Activated CD4-positive, alpha-beta T cell treated with anti-CD3 and anti-CD28 coated beads, Interleukin-2, amount 10 ng/mL, durations not matched to agents 7 days and 5 days (primary cell): ENCODE data around the gene TENM4. TPM values are rescaled to one million over a fixed set of nuclear protein-coding genes. Genes with fewer than 3 reads are reported as not detected.

Experiments
- CTCF ChIA-PET: fragments of 350-600 bp; sonication (Branson Sonifier 250); formaldehyde crosslinking; loops from one replicate; lab custom pipeline; 2021; ENCODE audit warnings: antibody characterized with exemption; lab: Charles Lee
- POLR2A ChIA-PET: fragments of 350-600 bp; sonication (Branson Sonifier 250); formaldehyde crosslinking; loops from one replicate; lab custom pipeline; 2021; ENCODE audit warnings: antibody characterized with exemption; lab: Charles Lee
- DNase-seq: peaks from one replicate; pipeline ENCODE4 v3.0.0-alpha.2; 2020
- H3K27ac Mint-ChIP-seq: one replicate; pipeline ENCODE4 v1.8.0; 2021; ENCODE audit warnings: mild to moderate bottlenecking, moderate library complexity, mixed read lengths
- H3K27me3 Mint-ChIP-seq: one replicate; pipeline ENCODE4 v1.8.0; 2021; ENCODE audit warnings: mixed read lengths
- H3K36me3 Mint-ChIP-seq: one replicate; pipeline ENCODE4 v1.8.0; 2021; ENCODE audit warnings: low read depth, mixed read lengths
- H3K4me1 Mint-ChIP-seq: one replicate; pipeline ENCODE4 v1.8.0; 2021; ENCODE audit warnings: mixed read lengths
- H3K4me3 Mint-ChIP-seq: one replicate; pipeline ENCODE4 v1.8.0; 2021; ENCODE audit warnings: mild to moderate bottlenecking, moderate library complexity, mixed read lengths
- H3K9me3 Mint-ChIP-seq: one replicate; pipeline ENCODE4 v1.8.0; 2021; ENCODE audit warnings: mixed read lengths
- total RNA-seq, 2 experiments: library from RNA; stranded (reverse); gene quantifications; one replicate each; pipeline ENCODE4 v1.2.3, GENCODE V29; 2021

Gene TENM4
- total RNA-seq, 2 experiments from 2014 or later, result not detected

DNA sequence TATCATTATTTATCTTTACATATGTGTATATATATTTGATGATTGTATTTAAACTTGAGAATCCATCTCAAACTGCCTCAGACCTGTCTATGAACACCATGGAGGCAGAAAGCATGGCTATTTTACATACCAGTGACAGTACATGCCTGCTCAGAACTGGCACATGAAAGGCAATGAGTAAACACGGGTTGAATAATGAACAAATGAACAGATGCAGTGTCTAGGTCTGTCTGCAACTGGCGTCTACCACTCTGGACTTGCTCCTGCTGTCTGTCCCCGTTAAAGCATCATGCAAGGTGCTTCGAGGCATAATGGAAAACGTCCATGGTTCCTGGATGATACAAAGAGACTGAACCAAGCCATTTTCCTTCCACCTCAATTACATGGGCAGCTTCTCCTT lies 594.6 kb downstream of the TENM4 start:
- no peak for DNase-seq
- POLR2A ChIA-PET, result no interaction called here
- H3K9me3 Mint-ChIP-seq, result no peaks in the 10 kb centered on the region
- no peak overlapping the region for H3K4me3 Mint-ChIP-seq
- CTCF ChIA-PET, result no interaction called here
- no peaks in the 10 kb centered on the region for H3K4me1 Mint-ChIP-seq
- H3K27ac Mint-ChIP-seq, result no peak overlapping the region
- no peaks in the 10 kb centered on the region for H3K36me3 Mint-ChIP-seq
- H3K27me3 Mint-ChIP-seq, result peaks cover 12% of the 10 kb centered on the region

DNA sequence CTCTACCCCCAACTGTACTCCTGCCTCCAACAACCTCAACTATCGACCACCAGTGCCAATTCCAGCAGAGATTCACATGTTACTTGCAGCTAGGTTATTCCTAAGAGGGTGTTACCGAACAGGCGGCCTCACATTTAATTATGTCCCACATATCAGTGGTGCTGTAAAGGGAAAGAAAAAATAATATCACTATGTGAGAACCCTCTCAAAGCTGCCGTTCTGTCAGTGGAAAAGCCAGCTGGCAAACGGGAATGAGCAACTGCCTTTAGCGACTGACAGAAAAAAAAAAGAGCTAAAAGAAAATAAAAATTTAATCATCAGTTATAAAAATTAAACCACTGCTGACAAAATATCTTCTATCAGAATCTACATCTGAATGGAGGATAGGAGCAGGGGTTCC lies 595.3 kb downstream of the TENM4 start:
- no peak overlapping the region for H3K27ac Mint-ChIP-seq
- DNase-seq, result no peak
- H3K4me3 Mint-ChIP-seq, result no peak overlapping the region
- H3K36me3 Mint-ChIP-seq, result no peaks in the 10 kb centered on the region
- POLR2A ChIA-PET, result no interaction called here
- H3K9me3 Mint-ChIP-seq, result no peaks in the 10 kb centered on the region
- no peaks in the 10 kb centered on the region for H3K4me1 Mint-ChIP-seq
- CTCF ChIA-PET, result interaction anchor here (0.6 kb wide), 1 partner anchor 45 kb away, joined by 3 read pairs; no protein-coding TSS in a partner anchor
- peaks cover 12% of the 10 kb centered on the region for H3K27me3 Mint-ChIP-seq

DNA sequence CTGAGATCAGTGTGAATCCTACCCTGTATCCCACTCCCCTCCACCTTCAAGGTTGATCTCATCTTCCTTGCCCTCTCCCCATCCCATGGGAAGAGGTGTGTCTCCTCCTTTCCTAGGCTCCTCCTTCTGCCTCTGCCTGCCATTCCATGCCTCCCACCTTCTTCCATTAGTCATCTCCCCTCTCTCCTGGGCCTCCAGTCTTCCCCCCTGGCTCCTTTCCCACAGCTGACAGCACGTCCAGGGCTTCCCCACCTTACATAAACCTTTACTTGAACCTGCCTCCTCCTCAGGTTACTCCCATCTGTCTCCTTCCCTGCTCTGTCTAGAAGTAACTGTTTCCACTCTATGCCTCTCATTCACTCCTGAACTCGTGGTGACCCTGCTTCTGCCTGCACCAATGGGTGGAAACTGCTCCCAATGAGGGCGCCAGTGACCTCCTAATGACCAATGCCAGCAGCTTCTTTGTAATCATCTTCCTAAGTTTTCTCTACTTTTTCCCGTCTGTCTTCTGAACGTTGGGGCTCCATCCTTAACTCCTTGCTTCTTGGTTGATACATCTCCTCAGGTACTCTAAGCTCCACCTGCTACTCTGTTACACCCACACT lies 599.3 kb downstream of the TENM4 start:
- ChIA-PET POLR2A (no interaction called here), CTCF (no interaction called here)
- peaks cover 2% of the 10 kb centered on the region for H3K27me3 Mint-ChIP-seq
- H3K9me3 Mint-ChIP-seq, result no peaks in the 10 kb centered on the region
- no peak for DNase-seq
- H3K36me3 Mint-ChIP-seq, result no peaks in the 10 kb centered on the region
- H3K27ac Mint-ChIP-seq, result no peak overlapping the region
- H3K4me1 Mint-ChIP-seq, result no peaks in the 10 kb centered on the region
- H3K4me3 Mint-ChIP-seq, result no peak overlapping the region

DNA sequence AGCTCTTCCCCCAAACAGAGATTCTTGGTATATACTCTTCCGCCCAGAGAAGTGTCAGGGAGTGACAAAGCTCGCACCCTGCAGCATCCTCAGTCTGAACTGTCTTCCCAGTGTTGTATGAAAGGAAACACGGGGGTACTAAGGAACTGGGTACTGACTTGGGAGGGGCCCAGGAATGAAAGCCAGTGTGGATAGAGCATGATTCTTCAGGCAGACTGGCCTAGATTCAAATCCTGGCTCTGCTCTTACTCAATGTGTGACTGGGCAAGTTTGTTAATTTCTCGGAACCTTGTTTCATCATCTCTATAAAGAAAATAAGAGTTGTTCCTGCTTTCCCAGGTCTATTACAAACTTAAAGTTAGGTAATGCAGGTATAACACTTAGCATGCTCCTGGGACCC lies 600.2 kb downstream of the TENM4 start:
- Mint-ChIP-seq H3K4me1 (no peaks in the 10 kb centered on the region), H3K36me3 (no peaks in the 10 kb centered on the region), H3K9me3 (no peaks in the 10 kb centered on the region), H3K27me3 (peaks cover 2% of the 10 kb centered on the region), H3K27ac (no peak overlapping the region), H3K4me3 (no peak overlapping the region)
- POLR2A ChIA-PET, result no interaction called here
- CTCF ChIA-PET, result no interaction called here
- no peak for DNase-seq

DNA sequence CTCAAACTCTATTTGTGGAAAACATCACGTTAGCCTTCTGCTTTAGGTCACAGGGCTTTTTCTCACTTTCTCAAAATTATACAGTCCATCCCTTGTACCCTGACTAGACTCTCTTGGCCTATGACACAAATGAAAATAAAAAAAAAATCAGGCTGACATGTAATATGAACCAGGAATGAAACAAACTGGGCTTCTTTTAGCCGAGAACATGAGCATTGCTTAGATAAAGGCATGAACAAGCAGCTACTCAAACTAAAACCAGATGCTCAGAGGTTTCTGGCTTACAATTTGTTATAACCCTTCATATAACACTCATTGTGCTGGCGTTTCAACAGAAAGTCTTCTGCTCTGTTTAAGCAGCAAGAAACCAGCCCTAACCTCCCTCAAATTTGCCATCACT lies 600.6 kb downstream of the TENM4 start:
- no peaks in the 10 kb centered on the region for H3K9me3 Mint-ChIP-seq
- DNase-seq, result no peak
- ChIA-PET POLR2A (no interaction called here), CTCF (no interaction called here)
- H3K27ac Mint-ChIP-seq, result no peak overlapping the region
- H3K36me3 Mint-ChIP-seq, result no peaks in the 10 kb centered on the region
- no peaks in the 10 kb centered on the region for H3K4me1 Mint-ChIP-seq
- H3K27me3 Mint-ChIP-seq, result peaks cover 2% of the 10 kb centered on the region
- H3K4me3 Mint-ChIP-seq, result no peak overlapping the region

DNA sequence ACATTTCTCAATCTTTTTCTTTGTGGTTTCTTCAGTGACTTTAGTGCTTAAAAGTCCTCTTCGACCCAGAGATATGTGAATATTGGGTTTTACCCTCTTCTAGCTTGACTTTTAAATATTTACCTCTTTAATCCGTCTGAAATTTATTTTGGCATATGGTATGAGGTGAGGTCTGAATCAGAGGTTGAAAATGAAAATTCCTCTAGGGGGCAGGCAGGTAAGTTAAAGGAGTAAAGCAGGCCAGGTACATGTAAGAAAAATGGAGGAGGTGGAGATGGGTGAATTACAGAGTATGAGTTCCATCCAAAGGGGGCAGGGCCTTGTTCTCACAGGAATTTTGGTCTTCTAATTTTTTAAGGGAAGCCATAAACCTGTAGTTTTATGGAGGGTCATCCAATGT lies 602.4 kb downstream of the TENM4 start:
- no peaks in the 10 kb centered on the region for H3K9me3 Mint-ChIP-seq
- no peaks in the 10 kb centered on the region for H3K36me3 Mint-ChIP-seq
- CTCF ChIA-PET, result no interaction called here
- H3K4me3 Mint-ChIP-seq, result no peak overlapping the region
- H3K27ac Mint-ChIP-seq, result no peak overlapping the region
- no peaks in the 10 kb centered on the region for H3K4me1 Mint-ChIP-seq
- peaks cover 7% of the 10 kb centered on the region for H3K27me3 Mint-ChIP-seq
- DNase-seq, result no peak
- POLR2A ChIA-PET, result no interaction called here

DNA sequence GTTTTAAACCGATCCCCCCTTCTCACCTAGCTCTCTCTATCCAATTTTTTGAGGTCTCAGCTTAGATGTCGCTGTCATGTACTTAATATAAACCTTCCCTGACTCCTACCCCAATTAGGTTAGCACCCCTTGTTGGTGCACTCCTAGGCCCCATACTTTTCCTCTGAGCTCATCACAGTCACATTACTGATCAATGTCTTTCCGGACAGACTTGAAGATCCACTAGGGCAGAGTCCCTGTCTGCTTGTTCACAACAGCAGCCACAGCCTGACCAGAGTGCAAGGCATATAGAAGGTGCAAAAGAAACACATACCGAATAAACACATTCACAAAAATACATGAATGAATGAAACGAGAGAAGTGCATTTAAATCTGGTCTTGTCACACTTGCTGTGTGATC lies 605.2 kb downstream of the TENM4 start:
- DNase-seq, result no peak
- H3K4me3 Mint-ChIP-seq, result no peak overlapping the region
- ChIA-PET CTCF (no interaction called here), POLR2A (no interaction called here)
- no peak overlapping the region for H3K27ac Mint-ChIP-seq
- no peaks in the 10 kb centered on the region for H3K4me1 Mint-ChIP-seq
- no peaks in the 10 kb centered on the region for H3K9me3 Mint-ChIP-seq
- H3K36me3 Mint-ChIP-seq, result no peaks in the 10 kb centered on the region
- peaks cover 11% of the 10 kb centered on the region for H3K27me3 Mint-ChIP-seq

DNA sequence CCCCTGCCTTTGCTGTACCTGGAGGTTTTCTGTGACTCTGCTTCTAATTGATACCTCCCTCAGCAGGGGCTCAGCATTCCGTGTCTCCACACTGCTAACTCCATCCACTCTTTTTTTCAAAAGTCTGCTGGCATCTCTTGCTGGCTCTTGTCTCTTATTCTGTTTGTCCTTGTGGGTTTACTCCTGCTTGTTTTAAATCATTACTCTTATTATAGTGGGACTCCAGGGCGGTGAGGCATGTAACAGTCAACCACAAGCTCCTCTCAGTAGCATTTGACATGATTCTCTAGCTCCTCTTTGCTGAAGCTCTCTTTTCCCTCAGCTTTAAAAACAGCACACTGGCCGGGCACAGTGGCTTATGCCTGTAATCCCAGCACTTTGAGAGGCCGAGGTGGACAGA lies 605.9 kb downstream of the TENM4 start:
- H3K4me3 Mint-ChIP-seq, result no peak overlapping the region
- H3K9me3 Mint-ChIP-seq, result no peaks in the 10 kb centered on the region
- CTCF ChIA-PET, result no interaction called here
- H3K4me1 Mint-ChIP-seq, result no peaks in the 10 kb centered on the region
- no peak for DNase-seq
- H3K27ac Mint-ChIP-seq, result no peak overlapping the region
- peaks cover 11% of the 10 kb centered on the region for H3K27me3 Mint-ChIP-seq
- POLR2A ChIA-PET, result no interaction called here
- H3K36me3 Mint-ChIP-seq, result no peaks in the 10 kb centered on the region

DNA sequence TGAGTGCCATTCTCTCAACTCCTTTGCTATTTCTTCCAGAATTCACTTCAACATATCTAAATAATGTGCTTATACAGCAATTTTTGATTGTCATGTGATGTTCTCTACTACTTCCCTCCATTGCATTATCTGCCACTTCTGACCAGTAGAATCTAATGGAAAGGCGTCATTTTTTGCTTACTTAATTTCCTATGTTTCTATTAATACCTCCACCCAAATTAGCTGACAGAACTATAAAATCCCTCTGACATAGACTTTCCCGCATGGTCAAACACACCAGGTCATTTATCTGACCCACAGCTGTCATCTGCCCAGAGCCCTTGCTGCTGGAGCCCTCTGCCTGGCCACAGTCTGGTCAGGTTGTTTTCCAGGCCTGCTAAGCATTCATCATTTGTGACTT lies 607.6 kb downstream of the TENM4 start:
- H3K4me1 Mint-ChIP-seq, result no peaks in the 10 kb centered on the region
- H3K9me3 Mint-ChIP-seq, result no peaks in the 10 kb centered on the region
- no peak overlapping the region for H3K4me3 Mint-ChIP-seq
- no peak overlapping the region for H3K27ac Mint-ChIP-seq
- DNase-seq, result no peak
- peaks cover 9% of the 10 kb centered on the region for H3K27me3 Mint-ChIP-seq
- CTCF ChIA-PET, result no interaction called here
- POLR2A ChIA-PET, result no interaction called here
- H3K36me3 Mint-ChIP-seq, result no peaks in the 10 kb centered on the region

DNA sequence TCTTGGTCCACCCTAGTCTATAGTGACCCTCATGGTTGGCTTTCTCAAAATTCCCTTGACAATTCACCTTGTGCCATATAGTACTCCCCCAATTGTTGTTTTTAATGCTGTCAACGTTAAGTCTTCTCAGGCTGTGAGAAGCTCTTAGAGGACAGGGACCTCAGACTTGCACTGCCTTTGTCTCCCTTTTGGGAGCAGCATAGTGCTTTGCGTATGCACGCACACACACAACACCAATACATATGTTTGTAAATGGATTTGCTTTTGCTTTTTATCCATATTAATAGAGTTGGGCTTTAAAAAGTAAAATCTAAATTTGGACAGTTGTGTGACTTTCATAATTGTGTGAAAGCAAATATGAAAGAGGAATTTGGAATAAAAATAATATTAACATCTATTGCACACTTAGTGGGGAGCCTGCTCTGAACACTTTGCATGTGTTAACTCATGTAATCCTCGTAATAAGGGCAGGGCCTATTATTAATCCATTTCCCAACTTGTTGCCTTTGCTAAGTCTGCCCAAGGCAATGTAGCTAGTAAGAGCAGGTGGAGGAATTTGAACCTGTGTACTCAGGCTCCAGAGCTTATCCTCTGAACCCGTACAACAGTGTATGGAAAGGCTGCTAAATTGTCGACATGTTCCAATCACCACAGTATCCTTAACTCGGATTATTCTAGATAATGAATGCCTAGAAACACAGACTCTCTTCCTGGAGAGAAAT lies 608.4 kb downstream of the TENM4 start:
- no peak for DNase-seq
- Mint-ChIP-seq H3K4me3 (no peak overlapping the region), H3K27me3 (peaks cover 9% of the 10 kb centered on the region), H3K4me1 (no peaks in the 10 kb centered on the region), H3K27ac (no peak overlapping the region), H3K36me3 (no peaks in the 10 kb centered on the region), H3K9me3 (no peaks in the 10 kb centered on the region)
- ChIA-PET POLR2A (no interaction called here), CTCF (no interaction called here)

DNA sequence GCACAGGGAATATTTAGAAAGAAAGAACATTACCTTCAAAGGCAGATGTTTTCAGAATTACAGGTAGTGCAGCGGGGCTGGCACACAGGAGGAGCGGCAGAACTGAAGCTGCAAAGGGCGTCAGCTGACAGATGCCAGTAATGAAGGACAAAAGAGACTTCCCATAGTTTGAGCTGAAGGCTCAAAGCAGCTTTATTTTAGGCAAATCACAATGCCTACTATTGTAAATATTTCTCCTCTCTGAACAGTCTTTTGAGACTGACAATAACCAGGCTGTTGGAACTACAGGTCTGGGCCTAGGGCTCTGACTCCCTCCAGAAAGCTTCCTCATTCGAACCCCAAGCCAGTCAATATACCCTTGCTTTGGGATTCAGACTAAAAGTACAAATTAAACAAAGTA lies 609.3 kb downstream of the TENM4 start:
- POLR2A ChIA-PET, result no interaction called here
- Mint-ChIP-seq H3K4me3 (no peak overlapping the region), H3K27ac (no peak overlapping the region), H3K36me3 (no peaks in the 10 kb centered on the region), H3K4me1 (no peaks in the 10 kb centered on the region), H3K27me3 (peaks cover 9% of the 10 kb centered on the region), H3K9me3 (no peaks in the 10 kb centered on the region)
- CTCF ChIA-PET, result no interaction called here
- no peak for DNase-seq

DNA sequence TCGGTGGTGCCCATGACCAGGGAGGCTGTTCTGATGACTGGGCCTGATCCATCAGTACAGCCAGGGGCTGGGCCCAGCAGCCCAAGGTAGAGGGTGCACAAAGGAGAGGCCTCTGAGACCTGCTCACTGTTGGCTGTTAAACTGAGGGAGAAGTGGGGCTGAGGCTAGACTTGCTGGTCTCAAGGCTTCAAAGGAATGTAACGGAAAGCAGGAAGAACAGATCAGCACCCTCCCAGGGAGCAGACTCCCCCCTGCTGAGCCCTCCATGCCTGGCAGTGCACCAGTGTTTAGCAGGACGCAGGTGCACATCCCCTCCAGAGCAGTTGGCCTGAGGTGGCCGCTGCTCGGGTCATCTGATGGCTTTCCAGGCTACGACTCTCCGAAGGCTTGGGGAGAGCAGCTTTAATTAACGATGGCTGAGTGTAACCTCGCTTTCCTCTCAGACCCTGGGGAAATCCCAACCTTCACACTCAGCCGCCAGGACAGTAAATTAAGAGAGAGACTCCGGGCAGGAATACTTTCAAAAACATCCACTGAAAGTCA lies 610.5 kb downstream of the TENM4 start:
- Mint-ChIP-seq H3K27ac (no peak overlapping the region), H3K27me3 (peaks cover 9% of the 10 kb centered on the region)
- CTCF ChIA-PET, result no interaction called here

DNA sequence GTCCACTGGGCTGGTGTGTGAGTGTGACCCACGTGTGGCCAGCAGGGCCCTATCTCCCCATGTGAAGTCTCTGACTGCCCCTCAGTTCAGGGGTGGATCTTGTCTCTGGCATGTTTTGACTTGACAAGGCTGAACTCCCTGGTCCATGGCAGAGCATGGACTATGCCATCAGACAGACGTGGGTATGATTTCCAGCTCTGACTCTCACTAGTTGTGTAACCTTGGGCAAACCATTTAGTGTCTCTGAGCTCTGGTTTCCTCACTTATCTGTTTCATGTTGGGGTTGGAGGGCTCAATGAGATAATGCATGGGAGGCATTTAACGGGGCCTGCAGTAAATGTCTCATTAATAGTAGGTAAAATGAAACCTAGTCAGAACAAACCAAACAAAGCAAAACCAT lies 611.7 kb downstream of the TENM4 start:
- no peaks in the 10 kb centered on the region for H3K9me3 Mint-ChIP-seq
- ChIA-PET CTCF (no interaction called here), POLR2A (no interaction called here)
- no peak for DNase-seq
- H3K27ac Mint-ChIP-seq, result no peak overlapping the region
- H3K4me3 Mint-ChIP-seq, result no peak overlapping the region
- H3K36me3 Mint-ChIP-seq, result no peaks in the 10 kb centered on the region
- H3K4me1 Mint-ChIP-seq, result no peaks in the 10 kb centered on the region
- H3K27me3 Mint-ChIP-seq, result peaks cover 5% of the 10 kb centered on the region

More for the DNA sequence above, 610.5 kb downstream of the TENM4 start:
- Mint-ChIP-seq H3K4me3 (no peak overlapping the region), H3K36me3 (no peaks in the 10 kb centered on the region), H3K4me1 (no peaks in the 10 kb centered on the region), H3K9me3 (no peaks in the 10 kb centered on the region)
- no peak for DNase-seq
- POLR2A ChIA-PET, result no interaction called here
